OCI-LY7 (cell line): ENCODE measurements around the gene RNF115. TPM values are rescaled to one million over a fixed set of nuclear protein-coding genes. Genes with fewer than 3 reads are reported as not detected.

ENCODE experiments used
- BruUV-seq: library from RNA; stranded (reverse); fragments of 400-500 nt; replicated peaks from 2 replicates; lab custom pipeline; 2021; lab: Mats Ljungman, UMichigan
- CTCF ChIA-PET: fragments of 300-600 bp; sonication (Branson Sonifier 250); formaldehyde crosslinking; loops from one replicate; lab custom pipeline; 2022; ENCODE audit warnings: antibody characterized with exemption; ENCODE audit not compliant: unreplicated experiment; lab: Charles Lee
- POLR2A ChIA-PET: fragments of 300-600 bp; sonication (Branson Sonifier 250); formaldehyde crosslinking; loops from one replicate; lab custom pipeline; 2022; ENCODE audit warnings: antibody characterized with exemption; lab: Charles Lee
- DNase-seq: peaks from one replicate; pipeline ENCODE4 v3.0.0-alpha.2; 2015; ENCODE audit warnings: low spot score
- H2AFZ ChIP-seq: fragments of 200-600 bp; sonication (generic), shearing (Covaris generic); 2 replicates; pipeline ENCODE4 v1.6.1; 2014; ENCODE audit warnings: mild to moderate bottlenecking, antibody characterized with exemption, low read length, moderate library complexity
- H3K27ac ChIP-seq: fragments of 200-600 bp; sonication (generic); 2 replicates; pipeline ENCODE4 v1.5.1; 2014; ENCODE audit warnings: mixed run types, low read depth, mild to moderate bottlenecking, moderate library complexity, low read length, inconsistent platforms; ENCODE audit not compliant: poor library complexity, severe bottlenecking
- H3K36me3 ChIP-seq: fragments of 200-600 bp; sonication (generic); 2 replicates; pipeline ENCODE4 v1.6.1; 2014; ENCODE audit warnings: mild to moderate bottlenecking, antibody characterized with exemption, low read length, moderate library complexity, mixed read lengths; ENCODE audit not compliant: insufficient read depth
- H3K4me1 ChIP-seq: fragments of 200-600 bp; sonication (generic); 2 replicates; pipeline ENCODE4 v1.5.1; 2014; ENCODE audit warnings: mild to moderate bottlenecking, low read length; ENCODE audit not compliant: insufficient read depth, poor library complexity, severe bottlenecking
- H3K4me2 ChIP-seq: fragments of 200-600 bp; sonication (generic); 2 replicates; pipeline ENCODE4 v1.6.1; 2014; ENCODE audit warnings: mild to moderate bottlenecking, low read length
- H3K4me3 ChIP-seq: fragments of 200-600 bp; sonication (generic); 2 replicates; pipeline ENCODE4 v1.5.1; 2014; ENCODE audit warnings: mild to moderate bottlenecking, low read depth, low read length; ENCODE audit not compliant: poor library complexity, severe bottlenecking
- H3K79me2 ChIP-seq: fragments of 200-600 bp; sonication (generic); 2 replicates; pipeline ENCODE4 v1.6.1; 2016; ENCODE audit warnings: low read depth, mild to moderate bottlenecking, low read length, moderate library complexity, mixed read lengths; ENCODE audit not compliant: insufficient read depth
- H3K9me2 ChIP-seq: fragments of 200-600 bp; sonication (generic); 2 replicates; pipeline ENCODE4 v1.6.1; 2016; ENCODE audit warnings: mild to moderate bottlenecking, low read length, mixed read lengths; ENCODE audit not compliant: insufficient read depth
- H3K9me3 ChIP-seq: fragments of 200-600 bp; sonication (generic); 2 replicates; pipeline ENCODE4 v1.6.1; 2014; ENCODE audit warnings: mild to moderate bottlenecking, mixed run types, low read length, mixed read lengths
- H4K20me1 ChIP-seq: fragments of 200-600 bp; sonication (generic); 2 replicates; pipeline ENCODE4 v1.6.1; 2014; ENCODE audit warnings: mild to moderate bottlenecking, antibody characterized with exemption, low read length, moderate library complexity, mixed read lengths; ENCODE audit not compliant: insufficient read depth
- CTCF ChIP-seq: fragments of 200-600 bp; sonication (generic); conservative IDR thresholded peaks from 2 replicates; pipeline ENCODE4 v1.5.1; 2014; ENCODE audit warnings: mild to moderate bottlenecking, antibody characterized with exemption, low read length, moderate library complexity, mixed read lengths
- EZH2phosphoT487 ChIP-seq: fragments of 200-600 bp; sonication (generic); IDR thresholded peaks from 2 replicates; pipeline ENCODE4 v1.6.1; 2018; ENCODE audit warnings: low read depth, borderline replicate concordance, mild to moderate bottlenecking, mixed run types, antibody characterized with exemption, low read length, moderate library complexity, mixed read lengths
- intact Hi-C: fragments of 100-400 bp; cut with micrococcal nuclease; formaldehyde crosslinking; loops from one replicate; pipeline ENCODE4 v1.10.0; 2022; ENCODE audit not compliant: unreplicated experiment
- total RNA-seq, 2 experiments: library from RNA; depleted of rRNA in 1 of 2; stranded (reverse); fragments of >200 nt in 1 of 2; shearing (Covaris generic) in 1 of 2; gene quantifications; 2 replicates each; pipeline ENCODE4 v1.2.3, GENCODE V29; 2014 to 2022

RNF115 gene
- total RNA-seq, 2 experiments from 2014 or later, result 14.8 to 24.0 TPM

GRCh38 chr1:145710291-145711027 lies 113.4 kb downstream of the RNF115 start:
- H3K27ac ChIP-seq, result no peak overlapping the region
- H3K36me3 ChIP-seq, result no peaks in the 10 kb centered on the region
- intact Hi-C loops, result no loop called here
- no peak for TF ChIP-seq EZH2phosphoT487
- TF ChIP-seq CTCF, result no peak
- H3K9me2 ChIP-seq, result no peaks in the 10 kb centered on the region
- no peaks in the 10 kb centered on the region for H3K9me3 ChIP-seq
- H3K79me2 ChIP-seq, result no peaks in the 10 kb centered on the region
- H3K4me3 ChIP-seq, result no peak overlapping the region
- no peaks in the 10 kb centered on the region for H4K20me1 ChIP-seq
- POLR2A ChIA-PET, result no interaction called here
- H3K4me2 ChIP-seq, result no peak overlapping the region
- BruUV-seq, result no TSS peak
- no peak overlapping the region for H2AFZ ChIP-seq
- H3K4me1 ChIP-seq, result no peaks in the 10 kb centered on the region
- CTCF ChIA-PET, result no interaction called here
- no peak for DNase-seq

GRCh38 chr1:145708063-145708462 lies 115.8 kb downstream of the RNF115 start:
- no TSS peak for BruUV-seq
- Histone ChIP-seq H3K36me3 (no peaks in the 10 kb centered on the region), H2AFZ (no peak overlapping the region), H3K4me2 (no peak overlapping the region), H3K4me1 (no peaks in the 10 kb centered on the region), H3K27ac (no peak overlapping the region), H3K4me3 (no peak overlapping the region), H4K20me1 (no peaks in the 10 kb centered on the region), H3K9me3 (no peaks in the 10 kb centered on the region), H3K79me2 (no peaks in the 10 kb centered on the region), H3K9me2 (no peaks in the 10 kb centered on the region)
- TF ChIP-seq EZH2phosphoT487 (no peak), CTCF (no peak)
- intact Hi-C loops, result no loop called here
- POLR2A ChIA-PET, result no interaction called here
- CTCF ChIA-PET, result no interaction called here
- DNase-seq, result no peak

- no peak for TF ChIP-seq EZH2phosphoT487
- TF ChIP-seq CTCF, result no peak
Measured at GRCh38 chr1:145707183-145707867, 116.6 kb downstream of the RNF115 start, which contains the start of gene PDZK1. Gene PDZK1, minus strand, starts transcription at chr1:145707368. Its CDS starts 19,347 bp downstream, at chr1:145688021.

More at GRCh38 chr1:145707183-145707867, 116.6 kb downstream of the RNF115 start, which contains the start of gene PDZK1:
- POLR2A ChIA-PET, result no interaction called here
- H3K27ac ChIP-seq, result no peak within 1 kb of the TSS
- no peak within 1 kb of the TSS for H3K4me3 ChIP-seq
- no peaks in the 10 kb centered on the region for H3K4me1 ChIP-seq
- CTCF ChIA-PET, result no interaction called here
- H2AFZ ChIP-seq, result no peak within 1 kb of the TSS
- H3K79me2 ChIP-seq, result no peaks in the 10 kb centered on the region
- DNase-seq, result no peak
- H4K20me1 ChIP-seq, result no peaks in the 10 kb centered on the region
- H3K9me3 ChIP-seq, result no peaks in the 10 kb centered on the region
- no peaks in the 10 kb centered on the region for H3K36me3 ChIP-seq
- BruUV-seq, result no TSS peak
- intact Hi-C loops, result no loop called here
- no peaks in the 10 kb centered on the region for H3K9me2 ChIP-seq
- H3K4me2 ChIP-seq, result no peak within 1 kb of the TSS
